PC-9 (cell line): ENCODE data around the gene TRMT2A.

Experiments used
- CTCF ChIP-seq: fragments of 200-600 bp; sonication (generic); conservative IDR thresholded peaks from 2 replicates; pipeline ENCODE4 v1.6.1; 2017; ENCODE audit warnings: mixed run types, antibody characterized with exemption, mild to moderate bottlenecking, moderate library complexity
- EZH2 ChIP-seq: fragments of 200-600 bp; sonication (generic); IDR thresholded peaks from 2 replicates; pipeline ENCODE4 v1.8.0; 2017; ENCODE audit warnings: antibody characterized with exemption, low read depth

GRCh38 chr22:20146777-20147176 lies 29.8 kb upstream of the TRMT2A start:
- no peak for TF ChIP-seq CTCF
- TF ChIP-seq EZH2 = no peak
